OCI-LY7 (cell line): ENCODE data around the gene TRPM3.

Experiments used
- EZH2phosphoT487 ChIP-seq: fragments of 200-600 bp; sonication (generic); IDR thresholded peaks from 2 replicates; pipeline ENCODE4 v1.6.1; 2018; ENCODE audit warnings: low read depth, borderline replicate concordance, mild to moderate bottlenecking, mixed run types, antibody characterized with exemption, low read length, moderate library complexity, mixed read lengths
- TF ChIP-seq, protein P1 (sequence below): fragments of 200-600 bp; sonication (generic); conservative IDR thresholded peaks from 2 replicates; pipeline ENCODE4 v1.5.1; 2014; ENCODE audit warnings: mild to moderate bottlenecking, antibody characterized with exemption, low read length, moderate library complexity, mixed read lengths

DNA sequence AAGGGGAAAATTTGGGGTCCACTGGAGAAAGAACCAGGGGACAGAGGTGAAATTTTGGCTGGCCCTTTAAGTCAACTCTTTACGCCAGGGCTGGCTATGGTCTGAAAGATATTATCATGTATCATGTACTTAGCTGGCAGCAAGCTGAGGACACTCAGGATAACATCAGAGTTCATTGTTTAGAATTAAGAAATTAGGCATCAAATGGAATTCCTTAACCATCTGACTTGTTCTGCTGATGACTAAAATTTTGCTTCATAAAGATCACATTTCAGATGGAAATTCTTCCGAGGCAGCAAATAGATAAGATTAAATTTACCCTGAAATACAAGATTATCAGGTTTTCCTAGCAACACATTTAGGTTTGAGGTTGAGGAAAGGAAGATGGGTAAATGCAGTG is 437.6 kb downstream of the TRPM3 start:
- TF ChIP-seq, protein P1, sequence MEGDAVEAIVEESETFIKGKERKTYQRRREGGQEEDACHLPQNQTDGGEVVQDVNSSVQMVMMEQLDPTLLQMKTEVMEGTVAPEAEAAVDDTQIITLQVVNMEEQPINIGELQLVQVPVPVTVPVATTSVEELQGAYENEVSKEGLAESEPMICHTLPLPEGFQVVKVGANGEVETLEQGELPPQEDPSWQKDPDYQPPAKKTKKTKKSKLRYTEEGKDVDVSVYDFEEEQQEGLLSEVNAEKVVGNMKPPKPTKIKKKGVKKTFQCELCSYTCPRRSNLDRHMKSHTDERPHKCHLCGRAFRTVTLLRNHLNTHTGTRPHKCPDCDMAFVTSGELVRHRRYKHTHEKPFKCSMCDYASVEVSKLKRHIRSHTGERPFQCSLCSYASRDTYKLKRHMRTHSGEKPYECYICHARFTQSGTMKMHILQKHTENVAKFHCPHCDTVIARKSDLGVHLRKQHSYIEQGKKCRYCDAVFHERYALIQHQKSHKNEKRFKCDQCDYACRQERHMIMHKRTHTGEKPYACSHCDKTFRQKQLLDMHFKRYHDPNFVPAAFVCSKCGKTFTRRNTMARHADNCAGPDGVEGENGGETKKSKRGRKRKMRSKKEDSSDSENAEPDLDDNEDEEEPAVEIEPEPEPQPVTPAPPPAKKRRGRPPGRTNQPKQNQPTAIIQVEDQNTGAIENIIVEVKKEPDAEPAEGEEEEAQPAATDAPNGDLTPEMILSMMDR = no peak
- no peak for TF ChIP-seq EZH2phosphoT487
